CD4-positive, alpha-beta T cell treated with Interleukin-17A for 4 hours (primary cell): ENCODE results near the gene SLC22A14.
"Not testable (repeated sequence)": the region's sequence is repeated elsewhere in the genome, so short reads cannot be mapped to it uniquely, and the experiment has no call there.

Experiments
- DNase-seq: peaks from one replicate; pipeline ENCODE4 v3.0.0-alpha.2; 2020; ENCODE audit warnings: mixed read lengths

The SLC22A14 gene

GRCh38 chr3:38274864-38275649 lies 7.0 kb upstream of the SLC22A14 start:
- no peak for DNase-seq

GRCh38 chr3:38275658-38276057 lies 6.4 kb upstream of the SLC22A14 start:
- no peak for DNase-seq

- DNase-seq = no peak
These were observed 5.8 kb upstream of the SLC22A14 start for GRCh38 chr3:38276081-38276916.

- DNase-seq = no peak
These were observed 5.0 kb upstream of the SLC22A14 start for GRCh38 chr3:38276917-38277630.

- DNase-seq = no peak
These were observed 3.3 kb upstream of the SLC22A14 start for GRCh38 chr3:38278841-38279240.

- DNase-seq = no peak
These were observed 2.0 kb downstream of the SLC22A14 start for GRCh38 chr3:38283810-38284755.

- no peak for DNase-seq
These were observed 2.7 kb downstream of the SLC22A14 start for GRCh38 chr3:38284756-38285150.

GRCh38 chr3:38289286-38290217 lies 7.5 kb downstream of the SLC22A14 start:
- DNase-seq = not testable (repeated sequence)

GRCh38 chr3:38297053-38297452 lies 15.0 kb downstream of the SLC22A14 start:
- DNase-seq = not testable (repeated sequence)

- DNase-seq = no peak
These were observed 15.4 kb downstream of the SLC22A14 start for GRCh38 chr3:38297537-38297936.

GRCh38 chr3:38297947-38298711 lies 16.0 kb downstream of the SLC22A14 start:
- no peak for DNase-seq

- no peak for DNase-seq
These were observed 24.8 kb downstream of the SLC22A14 start for GRCh38 chr3:38306941-38307340.

GRCh38 chr3:38307599-38307998 lies 25.5 kb downstream of the SLC22A14 start:
- DNase-seq = no peak

GRCh38 chr3:38308456-38308855 lies 26.4 kb downstream of the SLC22A14 start:
- no peak for DNase-seq

GRCh38 chr3:38311476-38311875 lies 29.4 kb downstream of the SLC22A14 start:
- no peak for DNase-seq

- DNase-seq = no peak
These were observed 29.8 kb downstream of the SLC22A14 start for GRCh38 chr3:38311941-38312340.

GRCh38 chr3:38312356-38312755 lies 30.3 kb downstream of the SLC22A14 start:
- no peak for DNase-seq

GRCh38 chr3:38313263-38313662 lies 31.2 kb downstream of the SLC22A14 start:
- no peak for DNase-seq

- no peak for DNase-seq
These were observed 31.6 kb downstream of the SLC22A14 start for GRCh38 chr3:38313695-38314094.

- DNase-seq = no peak
These were observed 32.1 kb downstream of the SLC22A14 start for GRCh38 chr3:38314112-38314763.
